ENCODE data around the gene ASTE1. TPM values are rescaled to one million over a fixed set of nuclear protein-coding genes. Genes with fewer than 3 reads are reported as not detected.

ASTE1 gene
- total RNA-seq, 2 experiments from 2014 or later: 8.5 to 10.3 TPM

GRCh38 chr3:130971208-130971607 is 55.4 kb downstream of the ASTE1 start:
- H3K27ac Mint-ChIP-seq: peak overlapping the region; percentile 38
- H3K27me3 Mint-ChIP-seq: no peaks in the 10 kb centered on the region
- H3K4me3 Mint-ChIP-seq: no peak overlapping the region
- intact Hi-C loops (cut with micrococcal nuclease): no loop called here
- H3K9me3 Mint-ChIP-seq: no peaks in the 10 kb centered on the region
- TF ChIP-seq CTCF (IDR thresholded peaks at IDR 0.05): no peak
- DNase-seq: no peak
- ChIA-PET POLR2A (no interaction called here), CTCF (interaction anchor here (0.9 kb wide), 1 partner anchor 78 kb away, joined by 3 read pairs; no protein-coding TSS in a partner anchor)
- no peak for ATAC-seq
- peaks cover 5% of the 10 kb centered on the region for H3K4me1 Mint-ChIP-seq (ENCODE audit: low read depth)
- peaks cover 42% of the 10 kb centered on the region for H3K36me3 Mint-ChIP-seq (ENCODE audit: low read depth)

GRCh38 chr3:130969621-130970020 is 57.0 kb downstream of the ASTE1 start:
- H3K4me1 Mint-ChIP-seq (ENCODE audit: low read depth): peaks cover 5% of the 10 kb centered on the region
- no peaks in the 10 kb centered on the region for H3K27me3 Mint-ChIP-seq
- ATAC-seq (no peak), DNase-seq (no peak)
- no peaks in the 10 kb centered on the region for H3K9me3 Mint-ChIP-seq
- POLR2A ChIA-PET: no interaction called here
- H3K27ac Mint-ChIP-seq: no peak overlapping the region
- no peak for TF ChIP-seq CTCF (IDR thresholded peaks at IDR 0.05)
- CTCF ChIA-PET: no interaction called here
- peaks cover 49% of the 10 kb centered on the region for H3K36me3 Mint-ChIP-seq (ENCODE audit: low read depth)
- H3K4me3 Mint-ChIP-seq: no peak overlapping the region
- intact Hi-C loops (cut with micrococcal nuclease): no loop called here

GRCh38 chr3:130968221-130968620 is 58.4 kb downstream of the ASTE1 start:
- ChIA-PET POLR2A (no interaction called here), CTCF (no interaction called here)
- Mint-ChIP-seq H3K4me3 (no peak overlapping the region), H3K4me1 (ENCODE audit: low read depth) (peaks cover 5% of the 10 kb centered on the region), H3K27me3 (no peaks in the 10 kb centered on the region), H3K36me3 (ENCODE audit: low read depth) (peaks cover 53% of the 10 kb centered on the region), H3K9me3 (no peaks in the 10 kb centered on the region), H3K27ac (no peak overlapping the region)
- DNase-seq: no peak
- intact Hi-C loops (cut with micrococcal nuclease): no loop called here
- ATAC-seq: no peak
- no peak for TF ChIP-seq CTCF (IDR thresholded peaks at IDR 0.05)

- Mint-ChIP-seq H3K27ac (no peak overlapping the region), H3K4me1 (ENCODE audit: low read depth) (peaks cover 5% of the 10 kb centered on the region), H3K9me3 (no peaks in the 10 kb centered on the region), H3K27me3 (no peaks in the 10 kb centered on the region), H3K4me3 (no peak overlapping the region), H3K36me3 (ENCODE audit: low read depth) (peaks cover 51% of the 10 kb centered on the region)
- ChIA-PET POLR2A (no interaction called here), CTCF (interaction anchor here (1.2 kb wide), 1 partner anchor 207 kb away, joined by 5 read pairs; no protein-coding TSS in a partner anchor)
- TF ChIP-seq CTCF (IDR thresholded peaks at IDR 0.05): no peak
- DNase-seq (no peak), ATAC-seq (no peak)
- intact Hi-C loops (cut with micrococcal nuclease): no loop called here
Measured at GRCh38 chr3:130967281-130967680, 59.3 kb downstream of the ASTE1 start.

- POLR2A ChIA-PET: no interaction called here
- no peaks in the 10 kb centered on the region for H3K9me3 Mint-ChIP-seq
- ATAC-seq: no peak
- intact Hi-C loops (cut with micrococcal nuclease): no loop called here
- CTCF ChIA-PET: interaction anchor here (1.0 kb wide), 1 partner anchor 205 kb away, joined by 3 read pairs; no protein-coding TSS in a partner anchor
- H3K27me3 Mint-ChIP-seq: no peaks in the 10 kb centered on the region
- H3K4me3 Mint-ChIP-seq: no peak overlapping the region
- H3K4me1 Mint-ChIP-seq (ENCODE audit: low read depth): no peaks in the 10 kb centered on the region
- no peak for TF ChIP-seq CTCF (IDR thresholded peaks at IDR 0.05)
- DNase-seq: no peak
- peaks cover 49% of the 10 kb centered on the region for H3K36me3 Mint-ChIP-seq (ENCODE audit: low read depth)
- no peak overlapping the region for H3K27ac Mint-ChIP-seq
Measured at GRCh38 chr3:130963878-130964277, 62.7 kb downstream of the ASTE1 start.

Other genes with a start within 250 kb of the ASTE1 start
- 10 to 100 TPM; 46.4 to 46.8 TPM for gene ATP2C1, start 132.7 kb downstream of the ASTE1 start, total RNA-seq
- 1 to 10 TPM; 1.2 to 1.6 TPM for gene NEK11, start 52 bp upstream of the ASTE1 start, total RNA-seq